Middle frontal gyrus (tissue), 1 donor: ENCODE data around the gene UGT2B15.
"Not testable (repeated sequence)": the region's sequence is repeated elsewhere in the genome, so short reads cannot be mapped to it uniquely, and the experiment has no call there.

Source experiments
- DNase-seq: peaks from one replicate; pipeline ENCODE4 v3.0.0-alpha.2; 2015; ENCODE audit warnings: low spot score; ENCODE audit errors: extremely low spot score

UGT2B15 gene

DNA sequence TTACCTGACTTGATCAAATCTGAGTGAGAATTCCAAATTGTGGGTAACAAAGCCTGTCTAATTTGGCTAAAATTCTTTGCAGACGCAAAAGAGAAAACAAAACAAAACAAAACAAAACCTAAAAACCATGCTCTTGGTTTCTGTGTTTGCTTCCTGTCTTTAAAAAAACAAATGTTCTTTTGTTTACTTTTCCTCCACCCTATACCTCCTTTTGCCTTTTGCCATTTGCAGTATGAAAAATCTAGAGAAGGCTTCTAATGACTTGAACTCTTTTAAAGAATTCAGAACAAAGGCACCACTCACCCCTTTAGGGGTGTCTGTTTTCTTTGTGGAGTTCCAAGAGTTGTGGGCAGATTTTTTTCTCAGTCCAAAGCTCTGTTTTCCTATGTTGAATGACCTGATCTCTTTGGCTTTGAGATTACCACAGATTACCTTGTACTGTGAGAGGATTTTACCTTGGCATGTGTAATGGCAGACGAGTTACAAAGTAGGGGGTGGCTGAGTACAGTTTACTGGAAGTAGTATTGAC is 13.9 kb downstream of the UGT2B15 start:
- DNase-seq, result not testable (repeated sequence)

- DNase-seq, result no peak
These were observed 14.5 kb downstream of the UGT2B15 start for GRCh38 chr4:68655764-68656444.

GRCh38 chr4:68654946-68655721 is 15.3 kb downstream of the UGT2B15 start:
- no peak for DNase-seq

- no peak for DNase-seq
These were observed 18.5 kb downstream of the UGT2B15 start for GRCh38 chr4:68651932-68652331.

GRCh38 chr4:68630371-68630770 is 40.1 kb downstream of the UGT2B15 start:
- DNase-seq, result no peak

- DNase-seq, result not testable (repeated sequence)
These were observed 47.7 kb downstream of the UGT2B15 start for GRCh38 chr4:68622731-68623130.

DNA sequence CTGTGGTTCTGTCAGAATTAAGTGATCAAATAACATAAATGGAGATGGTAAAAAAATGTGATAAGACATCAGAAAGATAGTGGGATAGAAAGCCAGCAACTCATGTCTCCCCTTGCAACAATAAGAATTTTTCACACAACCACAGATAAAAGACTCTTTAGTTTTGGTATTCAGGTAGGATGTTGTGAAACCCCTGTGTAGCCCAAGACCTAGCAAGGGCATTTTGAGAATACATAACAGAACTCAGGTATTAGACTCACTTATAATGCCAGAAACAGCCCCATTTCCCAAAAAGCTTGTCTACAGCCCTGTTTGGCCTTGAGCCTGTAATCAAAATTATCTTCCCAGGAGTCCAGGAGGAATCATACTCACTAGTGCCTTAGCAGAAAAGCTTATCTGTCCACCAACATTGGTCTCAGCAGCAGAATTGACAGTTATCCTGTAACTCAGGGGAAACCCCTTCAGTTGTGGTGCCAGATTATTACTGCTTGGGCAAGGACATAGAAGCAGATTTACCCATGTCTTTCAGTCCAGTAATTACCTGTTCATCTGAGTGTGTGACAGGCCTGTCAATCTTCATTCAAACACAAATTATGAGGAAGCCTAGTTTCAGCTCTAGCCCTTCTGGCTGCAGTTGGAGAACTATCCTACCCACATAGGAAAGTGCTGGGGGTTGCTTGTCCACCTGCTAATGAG is 53.3 kb downstream of the UGT2B15 start:
- DNase-seq, result no peak

- no peak for DNase-seq
These were observed 54.6 kb downstream of the UGT2B15 start for GRCh38 chr4:68615699-68616422.

GRCh38 chr4:68613752-68614151 is 56.7 kb downstream of the UGT2B15 start:
- DNase-seq, result no peak

- no peak for DNase-seq
These were observed 64.2 kb downstream of the UGT2B15 start for GRCh38 chr4:68606240-68606639.

DNA sequence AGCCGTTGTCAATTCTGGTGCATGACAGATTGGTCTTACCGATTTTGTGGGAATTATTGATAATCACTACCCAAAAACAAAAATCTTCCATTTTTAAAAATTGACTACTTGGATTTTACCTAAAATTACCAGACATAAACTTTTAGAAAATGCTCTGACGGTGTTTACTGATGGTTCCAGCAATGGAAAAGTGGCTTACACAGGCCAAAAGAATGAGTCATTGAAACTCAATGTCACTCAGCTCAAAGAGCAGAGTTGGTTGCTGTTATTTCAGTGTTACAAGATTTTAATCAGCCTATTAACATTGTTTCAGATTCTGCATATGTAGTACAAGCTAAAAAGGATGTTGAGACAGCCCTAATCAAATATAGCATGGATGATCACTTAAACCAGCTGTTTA is 71.3 kb downstream of the UGT2B15 start:
- DNase-seq, result no peak

- no peak for DNase-seq
These were observed 73.0 kb downstream of the UGT2B15 start for GRCh38 chr4:68597482-68597881.
